K562 treated with DMSO at 1 percent for 12 hours (cell line): ENCODE measurements around the gene SEL1L. TPM values are rescaled to one million over a fixed set of nuclear protein-coding genes. Genes with fewer than 3 reads are reported as not detected.

ENCODE experiments used
- total RNA-seq: library from RNA; unstranded; fragments of 300-600 nt; gene quantifications from 2 replicates; pipeline ENCODE4 v1.2.3, GENCODE V29; 2022; ENCODE audit not compliant: insufficient read depth

SEL1L gene
- total RNA-seq = 8.1 and 37.6 TPM in 2 replicates

DNA sequence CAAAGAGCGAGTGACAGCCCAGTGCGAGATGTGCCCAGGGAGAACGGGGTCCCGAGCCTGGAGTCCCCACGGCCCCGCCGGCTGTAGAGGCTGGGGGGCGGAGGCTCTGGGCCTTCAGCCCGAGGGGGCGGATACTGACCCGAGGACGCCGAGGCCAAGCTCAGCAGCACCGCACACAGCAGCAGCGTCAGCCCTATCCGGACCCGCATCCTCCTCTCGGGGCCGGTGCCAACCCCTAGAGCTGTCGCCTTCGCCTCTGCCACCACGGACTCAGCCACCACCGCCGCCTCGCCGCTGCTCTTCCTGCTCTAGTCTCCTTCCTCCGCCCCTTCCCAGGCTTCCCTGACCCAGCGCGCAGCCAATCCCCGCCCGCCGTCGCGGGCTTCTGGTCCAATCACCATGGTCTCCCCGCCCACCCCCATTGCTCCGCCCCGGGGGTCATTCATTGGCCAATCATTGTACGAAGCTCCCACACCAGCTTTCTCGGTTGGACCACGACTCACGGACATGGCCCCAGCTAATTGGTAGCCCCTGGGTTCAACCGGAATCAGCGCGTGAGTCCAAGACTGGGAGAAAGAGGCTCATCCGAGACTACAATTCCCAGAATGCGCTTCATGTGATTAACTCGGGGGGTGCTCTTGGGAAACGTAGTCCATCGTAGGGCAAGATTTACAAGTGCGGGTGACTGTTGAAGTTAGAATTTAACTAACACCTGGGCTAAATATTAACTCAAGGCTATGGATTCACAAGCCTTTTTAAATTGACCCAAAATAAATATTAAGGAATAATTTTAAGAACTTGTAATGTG, at the start of gene SEL1L:
Gene SEL1L (minus strand): TSS at position 318 of the 808 bp plus-strand sequence. CDS start 109 bp downstream, at position 209.

Other genes with a start within 250 kb of the SEL1L start
- gene STON2, start 133.5 kb downstream of the SEL1L start, total RNA-seq = 5.8 and 31.2 TPM in 2 replicates